ENCODE data around the gene MAEA.

MAEA gene

GRCh38 chr4:1382776-1383727, 93.4 kb downstream of the MAEA start:
- no peak for DNase-seq

- DNase-seq: no peak
Observed at GRCh38 chr4:1383728-1384591, 94.3 kb downstream of the MAEA start.

GRCh38 chr4:1384675-1385372, 95.1 kb downstream of the MAEA start:
- no peak for DNase-seq

DNA sequence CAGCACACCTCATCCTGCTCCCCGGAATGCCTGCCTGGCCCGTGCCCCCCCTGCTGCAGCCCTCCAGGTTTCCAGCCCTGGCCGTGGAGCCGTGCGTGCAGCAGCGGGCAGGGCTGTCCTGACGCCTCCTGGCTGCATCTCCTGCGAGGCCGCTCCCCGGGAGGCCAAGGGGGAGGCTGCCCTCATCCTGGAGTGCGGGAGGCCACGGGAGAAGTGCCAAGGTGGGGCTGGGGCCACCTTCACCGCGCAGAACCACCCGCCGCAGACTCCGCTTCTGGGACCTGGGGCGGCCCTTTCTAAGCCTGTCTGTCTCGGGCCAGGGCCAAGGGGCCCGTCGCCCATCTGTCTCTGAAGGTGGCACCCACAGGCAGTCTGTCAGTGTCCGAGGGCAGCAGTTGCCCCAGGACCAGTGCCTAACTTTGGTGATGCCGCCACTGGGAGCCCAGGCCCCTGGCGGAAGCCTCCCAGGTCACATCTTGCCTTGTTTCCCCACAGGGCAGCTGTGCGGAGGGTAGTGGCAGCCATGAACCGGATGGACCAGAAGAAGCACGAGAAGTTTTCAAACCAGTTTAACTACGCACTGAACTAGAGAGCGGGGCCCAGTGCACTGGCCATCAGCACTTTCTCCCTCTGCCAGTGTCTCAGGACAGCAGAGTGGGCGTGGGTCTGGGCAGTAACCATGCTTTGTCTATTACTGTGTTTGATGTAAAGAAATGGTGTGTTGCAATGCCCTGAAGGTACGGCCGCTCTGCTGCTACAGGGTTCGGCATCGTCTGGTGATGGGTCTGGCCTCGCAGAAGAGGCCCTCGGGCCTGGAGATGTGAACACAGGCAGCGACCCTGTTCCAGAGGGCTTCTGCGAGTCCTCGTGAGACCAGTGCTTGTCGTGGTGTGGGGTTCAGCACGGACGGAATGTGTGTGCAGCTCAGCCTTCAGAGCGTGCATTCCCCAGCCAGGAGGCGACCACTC, 96.0 kb downstream of the MAEA start:
- no peak for DNase-seq
